SU-DHL-6 (cell line): ENCODE results near the gene FOXN3.

Source experiments
- H2AFZ ChIP-seq: fragments of 200-600 bp; sonication (generic); 2 replicates; pipeline ENCODE4 v1.6.1; 2014; ENCODE audit warnings: low read depth, mild to moderate bottlenecking, moderate library complexity, mixed read lengths, antibody characterized with exemption, low read length; ENCODE audit not compliant: severe bottlenecking
- H3F3A ChIP-seq: fragments of 200-600 bp; shearing (Covaris generic); 2 replicates; pipeline ENCODE4 v1.6.0; 2016; ENCODE audit warnings: antibody characterized with exemption, mild to moderate bottlenecking; ENCODE audit not compliant: insufficient read depth
- H3K27ac ChIP-seq: fragments of 200-600 bp; sonication (generic); 2 replicates; pipeline ENCODE4 v1.5.1; 2016; ENCODE audit warnings: low read depth, mild to moderate bottlenecking, low read length, moderate library complexity, mixed read lengths
- H3K27me3 ChIP-seq: fragments of 200-600 bp; sonication (generic), shearing (Covaris generic); 2 replicates; pipeline ENCODE4 v1.6.0; 2014; ENCODE audit warnings: mild to moderate bottlenecking, low read length
- H3K36me3 ChIP-seq: fragments of 200-600 bp; sonication (generic); 2 replicates; pipeline ENCODE4 v1.6.1; 2014; ENCODE audit warnings: mild to moderate bottlenecking, low read length, mixed read lengths
- H3K4me2 ChIP-seq: fragments of 300-600, 200-600 bp; shearing (Covaris generic), sonication (generic); 2 replicates; pipeline ENCODE4 v1.6.0; 2014; ENCODE audit warnings: low read length, low read depth, mild to moderate bottlenecking; ENCODE audit not compliant: poor library complexity, severe bottlenecking
- H3K4me3 ChIP-seq: fragments of 200-600 bp; sonication (generic); 2 replicates; pipeline ENCODE4 v1.5.1; 2014; ENCODE audit warnings: antibody characterized with exemption, low read length, mild to moderate bottlenecking, mixed read lengths; ENCODE audit not compliant: insufficient read depth, poor library complexity, severe bottlenecking
- H3K79me2 ChIP-seq: fragments of 200-600 bp; sonication (generic); 2 replicates; pipeline ENCODE4 v1.6.1; 2014; ENCODE audit warnings: mild to moderate bottlenecking, low read length, moderate library complexity; ENCODE audit not compliant: insufficient read depth
- H3K9ac ChIP-seq: fragments of 200-600 bp; sonication (generic); 2 replicates; pipeline ENCODE4 v1.7.0; 2014; ENCODE audit warnings: mild to moderate bottlenecking, low read length
- H3K9me2 ChIP-seq: fragments of 200-600 bp; sonication (generic); replicated peaks from 2 replicates; pipeline ENCODE4 v1.6.1; 2014; ENCODE audit warnings: low read length; ENCODE audit not compliant: insufficient read depth
- H3K9me3 ChIP-seq: fragments of 200-600 bp; sonication (generic); 2 replicates; pipeline ENCODE4 v1.6.1; 2014; ENCODE audit warnings: low read length, mixed read lengths; ENCODE audit not compliant: insufficient read depth
- H4K20me1 ChIP-seq: fragments of 200-600 bp; sonication (generic); 2 replicates; pipeline ENCODE4 v1.6.1; 2014; ENCODE audit warnings: low read depth, mild to moderate bottlenecking, antibody characterized with exemption, low read length, moderate library complexity, mixed read lengths
- CTCF ChIP-seq: fragments of 200-600 bp; sonication (generic); IDR thresholded peaks from one replicate; pipeline ENCODE4 v1.5.1; 2017; ENCODE audit warnings: antibody characterized with exemption, mild to moderate bottlenecking, low read length, moderate library complexity; ENCODE audit not compliant: insufficient read depth, poor library complexity, severe bottlenecking
- EZH2phosphoT487 ChIP-seq: fragments of 200-600 bp; sonication (generic), shearing (Covaris generic); conservative IDR thresholded peaks from 2 replicates; pipeline ENCODE4 v1.6.1; 2018; ENCODE audit warnings: mild to moderate bottlenecking, antibody characterized with exemption, low read length, moderate library complexity, mixed read lengths

The FOXN3 gene

GRCh38 chr14:89258728-89259273 lies 158.2 kb downstream of the FOXN3 start:
- H2AFZ ChIP-seq: no peak overlapping the region
- no peak overlapping the region for H3K27ac ChIP-seq
- H3K4me3 ChIP-seq: no peak overlapping the region
- TF ChIP-seq EZH2phosphoT487: no peak
- TF ChIP-seq CTCF: no peak
- no peak overlapping the region for H3K4me2 ChIP-seq
- peaks cover 3% of the 10 kb centered on the region; the same call in 1 of the 2 replicates for H3K36me3 ChIP-seq
- H3K9me3 ChIP-seq: no peaks in the 10 kb centered on the region
- H3F3A ChIP-seq: no peaks in the 10 kb centered on the region
- H4K20me1 ChIP-seq: no peaks in the 10 kb centered on the region
- no peak overlapping the region for H3K9ac ChIP-seq
- no peaks in the 10 kb centered on the region for H3K27me3 ChIP-seq
- H3K79me2 ChIP-seq: peaks cover 78% of the 10 kb centered on the region
- H3K9me2 ChIP-seq: no peaks in the 10 kb centered on the region

- Histone ChIP-seq H3K27me3 (no peaks in the 10 kb centered on the region), H3K9me3 (no peaks in the 10 kb centered on the region), H3K79me2 (peaks cover 66% of the 10 kb centered on the region), H3K9ac (no peak overlapping the region), H3K36me3 (no peaks in the 10 kb centered on the region), H3K9me2 (no peaks in the 10 kb centered on the region), H3K27ac (no peak overlapping the region), H3K4me3 (no peak overlapping the region), H4K20me1 (no peaks in the 10 kb centered on the region), H2AFZ (no peak overlapping the region), H3K4me2 (no peak overlapping the region), H3F3A (no peaks in the 10 kb centered on the region)
- TF ChIP-seq EZH2phosphoT487: no peak
- TF ChIP-seq CTCF: no peak
These were observed 160.1 kb downstream of the FOXN3 start for GRCh38 chr14:89256951-89257350.

GRCh38 chr14:89256283-89256682 lies 160.8 kb downstream of the FOXN3 start:
- H3K27ac ChIP-seq: no peak overlapping the region
- H3K4me2 ChIP-seq: no peak overlapping the region
- H3F3A ChIP-seq: no peaks in the 10 kb centered on the region
- no peak for TF ChIP-seq CTCF
- no peak for TF ChIP-seq EZH2phosphoT487
- H4K20me1 ChIP-seq: no peaks in the 10 kb centered on the region
- no peak overlapping the region for H3K9ac ChIP-seq
- peaks cover 66% of the 10 kb centered on the region for H3K79me2 ChIP-seq
- no peak overlapping the region for H2AFZ ChIP-seq
- H3K27me3 ChIP-seq: no peaks in the 10 kb centered on the region
- H3K4me3 ChIP-seq: no peak overlapping the region
- no peaks in the 10 kb centered on the region for H3K9me2 ChIP-seq
- H3K36me3 ChIP-seq: peaks cover 5% of the 10 kb centered on the region
- 0 out of 2 replicates have a peak, but pooled peaks cover 3% of the 10 kb centered on the region for H3K9me3 ChIP-seq
